Uterus (tissue), 4 donors: Measurements from ENCODE around the gene ARHGEF6. TPM values are rescaled to one million over a fixed set of nuclear protein-coding genes. Genes with fewer than 3 reads are reported as not detected.

Experiments
- DNase-seq, 2 donors: peaks; one replicate each; pipeline ENCODE4 v3.0.0-alpha.2; 2019 to 2020
- H3K27ac ChIP-seq, 2 donors: fragments of 200-600 bp; sonication (generic); 1 replicate in 1 of 2; 2 replicates in 1 of 2; pipeline ENCODE4 v1.5.1; 2016 to 2018
- H3K27me3 ChIP-seq, 2 donors: fragments of 200-600 bp; sonication (generic); one replicate each; pipeline ENCODE4 v1.5.1; 2018 to 2019; ENCODE audit warnings: control low read depth in 1 of 2
- H3K36me3 ChIP-seq, 2 donors: fragments of 200-600 bp; sonication (generic); one replicate each; pipeline ENCODE4 v1.5.1; 2019; ENCODE audit warnings: control low read depth in 1 of 2
- H3K4me1 ChIP-seq, 2 donors: fragments of 200-600 bp; sonication (generic); one replicate each; pipeline ENCODE4 v1.5.1; 2018 to 2019; ENCODE audit warnings: control low read depth in 1 of 2
- H3K4me3 ChIP-seq, 2 donors: fragments of 200-600 bp; sonication (generic); 1 replicate in 1 of 2; 2 replicates in 1 of 2; pipeline ENCODE4 v1.5.1; 2018 to 2019; ENCODE audit warnings: mild to moderate bottlenecking in 1 of 2
- H3K9me3 ChIP-seq, 2 donors: fragments of 200-600 bp; sonication (generic); one replicate each; pipeline ENCODE4 v1.5.1; 2019; ENCODE audit warnings: control low read depth in 1 of 2
- POLR2A ChIP-seq, 2 donors: fragments of 450-650 bp; IDR thresholded peaks; one replicate each; pipeline ENCODE4 v1.6.1; 2016; ENCODE audit warnings: antibody characterized with exemption in 2 of 2, mild to moderate bottlenecking in 1 of 2, moderate library complexity in 1 of 2
- intact Hi-C: fragments of 100-400 bp; cut with DNase I; formaldehyde crosslinking; loops from one replicate; pipeline ENCODE4 v1.15.1; 2023; ENCODE audit warnings: low total_unique reads
- total RNA-seq, 4 donors: library from RNA; depleted of rRNA in 3 of 4; stranded (reverse); fragments of >200 nt in 3 of 4; gene quantifications; one replicate each; pipeline versions ENCODE4 v1.1.0 to v1.2.4, GENCODE V29; 2014 to 2023
- TF ChIP-seq, protein P1 (sequence below), 4 experiments: fragments of 200-600 bp in 2 of 4; fragments of 450-650 bp in 2 of 4; sonication (generic) in 2 of 4; IDR thresholded peaks; one replicate each; pipeline ENCODE4 v1.5.1; 2016 to 2019; ENCODE audit warnings: antibody characterized with exemption in 4 of 4, mild to moderate bottlenecking in 2 of 4, moderate library complexity in 1 of 4
- donor health status: DM: yes; HTN: yes; CAD: no.

ARHGEF6 gene
- total RNA-seq, 4 donors from 2014 or later = 19.7 to 26.9 (median 24.7) TPM

DNA sequence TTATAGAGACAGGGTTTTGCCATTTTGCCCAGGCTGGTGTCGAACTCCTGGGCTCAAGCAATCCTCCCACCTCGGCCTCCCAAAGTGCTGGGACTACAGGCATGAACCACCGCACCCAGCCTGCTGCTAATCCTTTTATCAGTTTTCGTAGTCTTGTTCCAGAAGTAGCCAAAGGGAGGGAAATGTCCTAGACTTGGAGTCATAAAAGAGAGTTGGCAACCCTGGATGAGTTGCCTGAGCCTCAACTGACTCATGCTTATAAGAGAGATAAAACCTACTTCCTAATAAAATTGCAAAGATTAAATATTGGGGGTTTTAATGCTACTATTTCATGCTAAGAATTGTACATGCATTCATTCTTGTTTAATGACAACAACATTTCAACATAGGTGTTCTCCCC lies 88.5 kb downstream of the ARHGEF6 start:
- TF ChIP-seq POLR2A (IDR thresholded peaks at IDR 0.05) = no peak
- TF ChIP-seq, protein P1, sequence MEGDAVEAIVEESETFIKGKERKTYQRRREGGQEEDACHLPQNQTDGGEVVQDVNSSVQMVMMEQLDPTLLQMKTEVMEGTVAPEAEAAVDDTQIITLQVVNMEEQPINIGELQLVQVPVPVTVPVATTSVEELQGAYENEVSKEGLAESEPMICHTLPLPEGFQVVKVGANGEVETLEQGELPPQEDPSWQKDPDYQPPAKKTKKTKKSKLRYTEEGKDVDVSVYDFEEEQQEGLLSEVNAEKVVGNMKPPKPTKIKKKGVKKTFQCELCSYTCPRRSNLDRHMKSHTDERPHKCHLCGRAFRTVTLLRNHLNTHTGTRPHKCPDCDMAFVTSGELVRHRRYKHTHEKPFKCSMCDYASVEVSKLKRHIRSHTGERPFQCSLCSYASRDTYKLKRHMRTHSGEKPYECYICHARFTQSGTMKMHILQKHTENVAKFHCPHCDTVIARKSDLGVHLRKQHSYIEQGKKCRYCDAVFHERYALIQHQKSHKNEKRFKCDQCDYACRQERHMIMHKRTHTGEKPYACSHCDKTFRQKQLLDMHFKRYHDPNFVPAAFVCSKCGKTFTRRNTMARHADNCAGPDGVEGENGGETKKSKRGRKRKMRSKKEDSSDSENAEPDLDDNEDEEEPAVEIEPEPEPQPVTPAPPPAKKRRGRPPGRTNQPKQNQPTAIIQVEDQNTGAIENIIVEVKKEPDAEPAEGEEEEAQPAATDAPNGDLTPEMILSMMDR (IDR thresholded peaks at IDR 0.05) = no peak
- H3K36me3 ChIP-seq = no peaks in the 10 kb centered on the region
- peaks cover 0 to 2% of the 10 kb centered on the region in 2 donors for H3K27me3 ChIP-seq

DNA sequence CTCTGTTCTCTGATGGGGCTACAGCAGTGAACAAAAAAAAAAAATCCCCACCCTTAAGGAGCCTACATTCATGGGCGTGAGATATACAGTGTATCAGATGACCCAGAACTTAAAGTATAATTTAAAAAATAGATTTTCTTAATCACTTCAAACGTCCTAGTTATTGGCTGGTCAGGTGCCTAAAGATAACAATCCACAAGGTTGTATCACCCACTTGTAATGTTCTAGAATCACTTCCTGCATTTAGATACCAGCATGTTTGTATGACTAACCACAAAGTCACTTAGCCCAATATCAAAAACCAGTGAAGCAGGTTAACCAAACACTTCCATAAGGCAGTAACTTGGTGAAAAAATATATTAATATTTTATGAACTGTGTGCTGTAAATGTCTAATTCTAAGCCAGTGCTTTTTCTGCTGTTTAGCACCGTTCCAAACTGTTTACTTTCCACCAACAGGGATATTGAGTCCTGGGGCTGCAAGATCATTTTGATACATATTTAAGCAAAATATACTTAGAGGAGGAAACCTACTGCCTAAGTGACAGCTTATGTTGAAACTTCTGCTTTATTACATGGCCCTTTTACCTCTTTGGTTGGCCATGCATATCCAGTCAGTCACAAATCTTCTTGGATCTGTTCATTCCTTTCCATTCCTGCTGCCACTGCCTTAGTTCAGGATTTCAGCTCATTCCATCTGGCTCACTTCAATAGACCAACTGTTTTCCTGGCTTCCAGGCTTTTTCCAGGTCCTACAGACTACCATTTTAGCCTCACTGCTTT lies 89.5 kb downstream of the ARHGEF6 start:
- Histone ChIP-seq H3K4me1 (no peaks in the 10 kb centered on the region), H3K4me3 (no peak overlapping the region), H3K27ac (no peak overlapping the region), H3K9me3 (no peaks in the 10 kb centered on the region), H3K27me3 (peaks cover 0 to 5% of the 10 kb centered on the region in 2 donors), H3K36me3 (no peaks in the 10 kb centered on the region)
- TF ChIP-seq, protein P1 (IDR thresholded peaks at IDR 0.05) = no peak
- no peak for TF ChIP-seq POLR2A (IDR thresholded peaks at IDR 0.05)
- intact Hi-C loops = no loop called here
- DNase-seq = no peak

More for the DNA sequence above, 88.5 kb downstream of the ARHGEF6 start:
- no peak for DNase-seq
- no peaks in the 10 kb centered on the region for H3K4me1 ChIP-seq
- H3K9me3 ChIP-seq = no peaks in the 10 kb centered on the region
- intact Hi-C loops = no loop called here
- no peak overlapping the region for H3K27ac ChIP-seq
- H3K4me3 ChIP-seq = no peak overlapping the region

DNA sequence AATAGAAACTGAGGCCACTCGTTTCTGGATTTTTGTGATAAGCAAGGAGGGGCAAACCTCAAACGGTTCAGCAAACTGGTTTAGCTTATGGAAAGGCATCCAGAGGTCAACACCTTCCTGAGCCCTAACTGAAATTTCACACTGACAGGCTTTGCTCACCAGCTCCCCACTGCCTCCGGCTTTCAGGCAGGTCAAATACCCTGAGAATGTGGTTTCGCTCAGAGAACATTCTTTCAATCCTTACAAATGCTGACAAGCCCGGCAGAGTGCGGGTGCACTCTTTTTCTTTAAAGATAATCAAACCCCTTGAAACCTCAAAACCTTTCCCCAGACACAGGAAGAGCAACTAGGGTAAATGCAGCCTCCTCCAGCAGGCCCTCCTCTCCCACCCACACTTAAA lies 91.3 kb downstream of the ARHGEF6 start:
- Histone ChIP-seq H3K36me3 (no peaks in the 10 kb centered on the region), H3K4me1 (no peaks in the 10 kb centered on the region), H3K4me3 (no peak overlapping the region), H3K9me3 (no peaks in the 10 kb centered on the region), H3K27me3 (peaks cover 0 to 5% of the 10 kb centered on the region in 2 donors), H3K27ac (no peak overlapping the region)
- intact Hi-C loops = no loop called here
- no peak for DNase-seq
- TF ChIP-seq, protein P1 (IDR thresholded peaks at IDR 0.05) = no peak
- TF ChIP-seq POLR2A (IDR thresholded peaks at IDR 0.05) = no peak

DNA sequence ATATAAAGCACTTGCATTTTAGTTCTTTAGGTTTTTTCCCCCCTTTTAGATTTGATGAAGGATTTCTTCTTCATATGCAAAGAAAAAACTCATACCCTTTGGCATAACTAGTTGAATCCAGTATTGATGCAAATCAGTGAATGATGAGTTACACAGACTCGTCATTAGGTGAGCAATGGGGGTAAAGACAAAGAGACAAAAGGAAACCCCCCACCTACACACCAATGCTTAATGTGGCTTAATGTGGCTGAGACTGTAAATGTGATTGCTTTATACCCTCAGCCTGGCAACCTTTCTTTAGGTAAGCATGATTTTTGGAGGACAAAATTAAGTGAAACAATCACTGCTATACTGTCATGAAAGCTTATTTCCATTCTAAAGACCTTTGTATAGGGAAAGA lies 93.3 kb downstream of the ARHGEF6 start:
- intact Hi-C loops = no loop called here
- no peak for DNase-seq

DNA sequence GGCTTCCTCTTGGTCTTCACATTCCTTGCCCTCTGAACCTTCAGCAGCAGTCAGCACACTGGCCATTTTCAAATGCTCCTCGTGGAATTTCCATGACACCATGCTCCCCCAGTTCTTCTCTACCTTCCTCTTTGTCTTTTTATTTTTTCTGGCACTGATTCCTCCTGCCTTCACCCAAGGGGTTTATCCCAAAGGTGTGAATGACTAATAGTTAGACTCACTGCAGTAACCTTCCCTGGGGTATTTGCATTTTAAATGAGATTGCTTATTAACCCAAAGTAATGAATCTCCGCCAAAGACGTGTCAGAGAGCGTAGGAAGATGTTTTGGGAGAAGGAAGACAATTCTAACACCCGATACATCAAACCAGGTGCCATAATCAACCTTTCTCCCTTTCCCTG lies 96.6 kb downstream of the ARHGEF6 start:
- no peaks in the 10 kb centered on the region for H3K4me1 ChIP-seq
- no peaks in the 10 kb centered on the region for H3K36me3 ChIP-seq
- no peak overlapping the region for H3K27ac ChIP-seq
- DNase-seq = no peak
- peaks cover 0 to 5% of the 10 kb centered on the region in 2 donors for H3K27me3 ChIP-seq
- H3K9me3 ChIP-seq = no peaks in the 10 kb centered on the region
- no peak overlapping the region for H3K4me3 ChIP-seq
- intact Hi-C loops = no loop called here
- TF ChIP-seq, protein P1 (IDR thresholded peaks at IDR 0.05) = no peak
- no peak for TF ChIP-seq POLR2A (IDR thresholded peaks at IDR 0.05)

More for the DNA sequence above, 93.3 kb downstream of the ARHGEF6 start:
- H3K27me3 ChIP-seq = peaks cover 0 to 5% of the 10 kb centered on the region in 2 donors
- H3K27ac ChIP-seq = no peak overlapping the region
- no peaks in the 10 kb centered on the region for H3K4me1 ChIP-seq
- TF ChIP-seq, protein P1 (IDR thresholded peaks at IDR 0.05) = no peak
- no peak for TF ChIP-seq POLR2A (IDR thresholded peaks at IDR 0.05)
- no peak overlapping the region for H3K4me3 ChIP-seq
- no peaks in the 10 kb centered on the region for H3K9me3 ChIP-seq
- H3K36me3 ChIP-seq = no peaks in the 10 kb centered on the region
